ENCODE measurements around the gene PLA2G2F.

PLA2G2F gene

DNA sequence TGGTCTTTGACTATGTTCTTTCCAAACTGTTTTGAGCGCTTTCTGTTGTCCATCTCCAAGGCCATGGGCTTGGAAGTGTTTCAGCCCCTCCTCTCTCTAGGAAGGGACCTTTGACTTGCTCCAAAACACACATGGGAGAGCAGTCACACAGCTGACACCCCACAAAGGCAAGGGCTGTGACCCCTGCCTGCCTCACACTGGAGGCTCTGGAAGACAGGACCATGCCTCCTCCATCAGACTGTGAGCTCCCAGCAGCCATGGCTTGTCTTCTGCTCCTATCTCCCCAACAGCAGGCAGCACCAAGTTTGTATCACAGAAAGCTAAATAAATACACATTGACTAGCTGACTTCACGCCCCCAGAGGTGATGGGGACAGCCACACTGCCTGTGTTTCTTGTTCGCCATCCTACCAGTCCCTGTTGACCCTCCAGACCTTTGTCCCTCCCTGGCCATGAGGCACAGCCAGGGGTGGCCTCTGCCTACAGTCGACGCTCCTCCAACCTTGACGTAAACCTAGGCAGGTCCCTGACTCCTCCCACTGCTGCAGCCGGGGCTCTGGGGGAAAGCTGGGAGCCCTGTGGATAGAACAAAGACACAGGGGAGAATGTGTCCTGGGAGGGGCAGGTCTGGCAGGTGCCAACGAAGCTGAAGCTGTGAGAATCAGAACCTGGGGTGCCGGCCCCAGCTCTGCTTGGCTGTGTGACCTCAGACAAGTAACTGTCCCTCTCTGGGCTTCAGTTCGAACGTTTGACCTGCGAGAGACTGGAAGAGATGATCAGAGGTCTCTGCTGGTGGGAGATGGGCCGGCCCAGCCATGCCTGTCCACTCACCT, 4.8 kb downstream of the PLA2G2F start:
- no peak for DNase-seq

DNA sequence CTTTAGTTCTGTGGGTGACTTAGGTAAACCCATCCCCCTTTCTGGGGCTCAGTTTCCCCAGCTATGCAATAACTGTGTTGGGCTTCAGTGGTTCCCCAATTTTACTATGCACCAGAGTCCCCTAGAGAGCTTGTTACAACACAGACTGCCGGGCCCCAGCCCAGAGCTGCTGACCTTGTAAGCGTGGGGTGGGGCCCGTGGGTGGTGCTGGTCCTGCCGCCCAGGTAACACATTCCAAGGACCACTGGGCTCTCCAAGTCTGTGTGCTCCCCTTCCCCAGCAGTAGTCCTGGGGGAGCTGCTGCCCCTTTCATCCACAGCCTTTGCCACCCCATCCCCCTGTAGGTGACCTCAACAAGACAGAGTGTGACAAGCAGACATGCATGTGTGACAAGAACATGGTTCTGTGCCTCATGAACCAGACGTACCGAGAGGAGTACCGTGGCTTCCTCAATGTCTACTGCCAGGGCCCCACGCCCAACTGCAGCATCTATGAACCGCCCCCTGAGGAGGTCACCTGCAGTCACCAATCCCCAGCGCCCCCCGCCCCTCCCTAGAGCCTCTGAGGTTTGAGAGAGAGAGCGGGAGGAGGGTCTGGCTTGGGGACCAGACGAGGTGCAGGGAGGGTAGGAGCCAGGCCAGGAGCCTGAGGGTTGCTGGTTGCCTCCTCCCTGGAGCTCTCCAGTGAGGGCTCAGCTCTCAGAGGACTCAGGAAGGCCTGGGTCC, 8.9 kb downstream of the PLA2G2F start:
- no peak for DNase-seq

DNA sequence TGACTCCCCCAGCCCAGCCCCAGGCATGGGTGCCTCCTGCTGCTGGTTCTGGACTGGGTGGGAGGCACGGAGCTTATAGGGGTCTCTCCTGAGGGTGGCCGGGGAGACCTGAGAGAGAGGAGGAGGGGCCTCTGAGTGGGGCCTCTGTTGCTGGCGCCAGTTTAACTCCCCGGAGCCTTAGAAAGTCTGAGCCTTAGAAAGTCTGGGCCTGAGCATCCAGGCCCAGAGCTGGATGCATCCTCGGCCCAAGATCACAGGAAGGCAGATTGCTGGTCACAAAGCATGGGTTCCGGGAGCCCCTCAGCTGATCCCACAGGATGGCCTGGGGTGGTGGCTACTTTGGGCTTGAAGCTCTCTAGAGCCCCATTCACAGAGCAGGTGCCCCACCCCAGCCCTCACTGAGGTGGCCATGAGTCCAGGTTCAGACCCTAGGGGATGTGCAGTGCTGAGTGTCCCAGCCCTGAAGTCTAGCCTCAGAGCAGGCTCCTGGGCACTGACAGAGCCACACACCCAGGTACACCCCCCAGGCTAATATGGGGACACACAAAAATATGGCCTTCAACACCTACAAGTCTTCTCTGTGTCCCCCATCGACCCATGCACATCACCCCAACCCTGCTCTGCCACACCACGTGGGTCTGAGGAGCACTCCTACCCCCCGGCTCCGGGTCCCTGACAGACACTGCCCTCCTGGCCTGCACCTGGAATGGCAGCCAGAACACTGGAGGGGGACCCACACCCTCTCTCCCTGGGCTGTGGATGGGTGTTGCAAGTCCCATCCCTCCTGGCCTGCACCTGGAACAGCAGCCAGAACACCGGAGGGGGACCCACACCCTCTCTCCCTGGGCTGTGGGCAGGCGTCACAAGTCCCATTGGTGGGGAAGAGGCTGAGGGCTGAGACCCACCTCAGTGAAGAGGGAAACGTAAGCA, 9.7 kb downstream of the PLA2G2F start:
- no peak for DNase-seq

DNA sequence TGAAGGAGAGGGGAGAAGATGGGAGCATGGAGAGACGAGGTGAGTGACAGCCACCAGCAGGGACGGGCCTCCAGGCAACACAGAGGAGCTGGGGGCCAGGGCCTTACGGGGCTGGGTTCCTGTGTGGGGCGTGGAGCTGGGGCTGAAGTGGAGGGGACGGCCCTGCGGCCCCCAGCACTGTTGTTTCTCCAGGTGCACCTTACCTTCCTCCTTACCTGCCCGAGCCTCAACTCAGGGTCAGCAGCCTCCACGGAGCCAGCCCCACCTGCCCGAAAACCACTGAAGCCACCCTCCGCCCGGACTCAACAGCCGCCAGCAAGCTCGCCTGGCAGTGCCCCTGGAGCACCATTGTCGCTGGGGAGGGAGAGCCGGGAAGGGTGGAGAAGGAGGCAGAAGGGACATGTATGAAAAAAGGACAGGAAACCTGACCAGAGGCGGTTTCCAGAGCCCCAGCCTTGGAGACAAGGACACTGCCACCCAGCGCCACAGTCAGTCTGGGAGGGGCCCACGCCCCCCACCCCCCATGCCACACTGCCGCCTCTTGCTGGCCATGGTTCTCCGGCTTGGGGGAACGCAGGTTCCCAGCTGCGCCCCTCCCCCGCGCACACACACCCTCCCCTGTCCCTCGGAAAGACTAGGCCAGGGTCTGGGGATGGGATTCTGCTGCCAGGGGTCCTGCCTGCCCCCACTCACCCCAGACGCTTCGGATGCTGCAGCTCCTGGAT, 10.6 kb downstream of the PLA2G2F start:
- no peak for DNase-seq

DNA sequence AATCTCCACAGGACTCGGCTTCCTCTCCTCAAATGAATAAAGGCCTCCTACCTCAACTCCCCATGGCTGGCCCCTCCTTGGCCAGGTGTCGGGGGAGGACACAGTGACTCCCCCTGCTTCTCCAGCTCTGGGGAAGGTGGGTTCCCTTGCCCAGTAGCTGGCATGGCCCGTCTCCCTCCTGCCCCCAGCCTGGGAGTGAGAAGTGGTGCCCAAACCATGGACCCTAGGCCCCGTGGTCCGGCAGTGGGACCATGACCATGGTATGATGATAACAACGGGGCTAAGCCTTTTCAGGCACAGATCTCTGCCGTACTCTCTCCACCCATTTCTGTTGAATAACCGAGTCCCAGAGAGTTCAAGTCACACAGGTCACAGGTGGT, 11.2 kb downstream of the PLA2G2F start:
- no peak for DNase-seq

DNA sequence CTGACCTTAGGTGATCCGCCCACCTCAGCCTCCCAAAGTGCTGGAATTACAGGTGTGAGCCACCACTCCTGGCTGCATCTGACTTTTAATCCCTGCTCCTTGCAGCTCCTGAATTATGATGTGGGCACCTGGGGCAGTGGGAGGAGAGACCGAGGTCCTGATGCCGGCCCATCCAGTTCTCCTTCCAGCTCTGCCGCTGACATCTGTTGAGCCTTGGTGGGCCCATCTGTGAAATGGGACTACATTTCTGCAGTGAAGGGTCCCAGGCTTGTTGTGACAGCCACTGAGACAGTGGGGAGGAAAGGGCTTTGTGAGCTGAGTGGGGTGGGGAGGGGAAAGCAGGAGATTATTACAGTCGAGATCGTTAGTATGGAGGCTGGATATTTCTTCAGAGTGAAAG, 11.8 kb downstream of the PLA2G2F start:
- DNase-seq, result no peak

DNA sequence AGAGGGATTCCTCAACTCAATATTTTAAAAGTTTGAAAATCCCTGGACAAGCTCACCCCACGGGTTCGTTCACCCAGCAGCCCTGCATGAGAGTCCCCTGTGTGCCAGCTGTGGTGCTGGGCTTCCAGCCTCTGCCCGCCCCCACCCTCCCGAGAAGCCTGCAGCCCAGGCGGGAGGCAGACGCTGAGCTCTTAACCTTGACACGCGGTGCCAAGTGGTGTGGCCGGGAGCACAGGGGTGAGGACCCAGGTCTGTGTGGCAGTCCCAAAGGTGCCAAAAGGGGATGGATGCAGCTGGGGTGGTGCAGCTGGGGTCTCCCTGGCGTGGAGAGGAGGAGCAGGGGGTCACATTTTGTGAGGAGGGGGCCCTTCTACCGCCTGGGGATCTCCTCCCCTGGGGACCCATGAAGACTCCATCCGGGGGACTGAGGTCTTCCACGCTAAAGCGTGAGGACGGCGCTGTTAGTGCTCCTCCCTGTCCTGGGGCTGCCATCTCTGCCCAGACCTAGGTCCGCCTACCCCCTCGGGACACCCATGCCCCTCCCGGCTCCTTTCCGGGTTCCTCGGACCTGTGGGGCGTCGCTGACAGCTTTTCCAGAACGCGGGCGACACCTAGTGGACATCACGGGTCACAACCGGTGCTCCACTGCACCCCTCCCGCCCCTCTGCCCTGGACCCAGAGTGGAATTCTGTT, 12.9 kb downstream of the PLA2G2F start:
- peak; percentile 35 for DNase-seq

DNA sequence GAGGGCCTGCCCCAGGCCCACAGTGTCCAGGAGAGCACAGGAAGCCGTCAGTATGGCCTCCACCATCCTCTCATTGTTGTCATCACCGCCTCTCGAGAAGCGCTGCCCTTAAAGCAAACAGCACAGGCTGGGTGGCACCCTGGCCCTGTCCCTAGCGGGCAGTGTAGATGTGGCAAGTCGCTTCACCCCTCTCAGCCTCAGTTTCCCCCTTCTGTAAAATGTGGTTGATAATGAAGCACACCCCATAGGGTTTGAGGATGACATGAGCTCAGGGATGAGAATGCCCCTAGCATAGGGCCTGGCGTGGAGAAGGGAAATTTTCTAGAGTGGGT, 13.4 kb downstream of the PLA2G2F start:
- DNase-seq, result no peak

DNA sequence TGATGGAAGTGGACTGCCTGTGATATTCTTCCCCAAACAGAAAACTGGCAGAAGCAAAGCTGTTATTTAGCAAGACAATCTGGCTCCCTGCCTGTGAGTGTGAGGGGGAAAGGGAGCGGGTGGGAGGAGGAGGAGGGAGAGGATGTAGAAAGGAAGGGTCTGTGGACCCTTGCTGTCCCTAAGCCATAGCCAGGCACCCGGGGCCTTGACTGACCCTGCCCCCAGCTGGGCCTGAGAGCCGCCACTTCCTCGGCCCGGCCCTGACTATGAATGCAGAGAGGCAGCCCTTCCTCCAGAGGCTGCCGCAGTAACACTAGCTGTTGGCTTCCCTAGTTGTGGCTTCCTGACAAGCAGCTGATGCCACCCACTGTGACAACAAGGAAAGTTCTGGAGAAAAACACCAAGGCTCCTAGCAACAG, 13.9 kb downstream of the PLA2G2F start:
- DNase-seq, result no peak

DNA sequence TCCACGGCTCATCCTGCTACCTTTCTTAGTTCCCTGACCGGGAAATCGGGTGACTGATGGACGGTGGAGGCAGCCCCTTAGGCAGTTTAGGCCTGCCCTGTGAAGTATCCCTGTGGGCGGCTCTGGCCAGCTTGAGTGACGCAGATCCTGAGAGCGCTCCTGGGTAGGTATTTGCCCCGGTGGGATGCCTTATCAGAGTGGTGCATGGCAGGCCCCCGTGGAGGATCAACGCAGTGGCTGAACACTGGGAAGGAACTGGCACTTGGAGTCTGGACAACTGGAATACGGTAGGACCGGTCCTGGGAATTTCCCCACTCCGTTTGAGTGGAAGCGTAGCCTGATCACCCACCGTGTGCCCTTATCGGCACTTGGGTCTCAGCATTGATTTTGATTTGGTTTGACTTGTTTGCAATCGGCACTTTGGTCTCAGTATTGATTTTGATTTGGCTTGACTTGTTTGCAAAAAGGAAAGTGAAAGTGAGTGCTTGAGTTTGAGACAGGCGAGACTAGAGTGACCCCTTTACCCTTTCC, 15.2 kb downstream of the PLA2G2F start:
- DNase-seq, result no peak

DNA sequence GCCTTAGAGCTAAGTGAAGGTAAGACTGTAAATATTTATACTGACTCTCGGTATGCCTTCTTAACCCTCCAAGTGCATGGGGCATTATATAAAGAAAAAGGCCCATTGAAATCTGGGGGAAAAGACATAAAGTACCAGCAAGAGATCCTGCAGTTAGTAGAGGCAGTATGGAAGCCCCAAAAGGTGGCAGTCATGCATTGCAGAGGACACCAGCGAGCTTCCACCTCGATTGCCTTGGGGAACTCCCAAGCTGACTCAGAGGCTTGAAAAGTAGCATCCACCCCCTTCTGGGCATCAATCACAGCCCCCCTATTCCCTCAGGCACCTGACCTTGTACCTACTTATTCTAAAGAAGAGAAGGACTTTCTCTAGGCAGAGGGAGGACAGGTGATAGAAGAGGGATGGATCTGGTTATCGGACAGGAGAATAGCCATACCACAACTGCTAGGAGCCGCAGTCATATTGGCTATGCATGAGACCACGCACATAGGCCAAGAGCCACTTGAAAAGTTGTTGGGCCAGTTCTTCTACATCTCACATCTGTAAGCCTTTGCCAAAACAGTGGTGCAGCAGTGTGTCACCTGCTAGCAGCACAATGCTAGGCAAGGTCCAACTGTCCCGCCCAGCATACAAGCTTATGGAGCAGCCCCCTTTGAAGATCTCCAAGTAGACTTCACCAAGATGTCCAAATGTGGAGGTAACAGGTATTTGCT, 19.4 kb downstream of the PLA2G2F start:
- no peak for DNase-seq

DNA sequence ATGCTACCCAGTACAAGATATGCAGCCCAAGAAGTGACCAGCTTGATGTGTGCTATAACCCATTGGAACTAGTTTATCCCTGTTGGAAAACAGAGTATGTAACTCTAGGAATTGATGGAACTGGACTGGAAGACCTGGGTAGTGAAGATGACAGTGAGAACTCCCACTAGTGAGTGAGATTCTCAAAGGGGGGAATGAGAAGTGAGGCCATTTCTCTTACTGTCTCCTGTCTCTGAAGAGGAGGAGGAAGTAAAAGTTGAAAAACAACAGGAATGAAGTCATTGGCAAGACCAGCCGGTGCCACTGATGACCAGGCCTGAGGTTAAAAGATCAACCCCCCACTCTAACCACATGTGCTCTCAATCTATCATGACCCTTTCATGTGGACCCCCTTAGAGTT, 20.9 kb downstream of the PLA2G2F start:
- no peak for DNase-seq

DNA sequence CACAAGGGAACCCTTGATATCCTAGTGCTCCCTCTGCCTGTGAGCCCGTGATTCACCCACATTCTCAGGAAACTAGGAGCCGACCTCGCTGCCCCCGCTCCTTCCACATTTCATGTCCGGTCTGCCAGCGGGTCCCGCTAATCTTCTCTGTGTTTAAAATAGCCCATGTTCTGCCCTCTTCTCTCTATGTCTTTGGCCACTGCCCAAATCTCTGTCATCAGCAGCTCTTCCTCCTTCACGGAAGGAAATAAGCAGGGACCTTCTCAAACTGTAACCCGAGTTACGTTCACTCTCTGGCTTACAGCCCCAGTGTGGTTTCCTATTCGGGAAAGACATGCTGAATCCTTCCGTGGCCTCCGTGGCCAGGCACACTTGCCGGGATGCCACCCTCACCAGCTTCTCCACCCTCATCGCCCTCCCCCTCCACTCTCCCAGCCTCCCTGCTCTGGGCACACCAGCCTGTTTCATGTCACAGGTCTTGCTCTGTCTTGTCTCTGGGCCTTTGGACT, 25.6 kb downstream of the PLA2G2F start:
- no peak for DNase-seq

DNA sequence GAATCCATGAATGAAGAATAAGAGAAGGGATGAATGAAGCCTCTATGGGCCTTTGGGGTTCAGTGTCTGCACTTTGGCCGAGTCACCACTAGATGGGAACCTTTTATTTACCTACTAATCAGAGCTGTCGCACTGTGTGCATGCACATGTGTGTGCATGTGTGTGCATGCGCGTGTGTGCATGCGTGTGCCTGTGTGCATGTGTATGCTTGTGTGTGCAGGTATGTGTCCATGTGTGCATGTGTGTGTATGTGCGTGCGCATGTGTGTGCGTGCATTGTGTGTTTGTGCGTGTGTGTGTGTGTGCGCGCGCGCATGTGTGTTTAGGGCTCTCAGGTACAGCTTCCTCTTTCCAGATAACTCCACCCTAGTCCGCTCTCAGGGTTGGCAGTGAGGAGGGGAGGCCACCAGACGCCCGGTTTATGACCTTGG, 26.4 kb downstream of the PLA2G2F start:
- peak; percentile 2 for DNase-seq

DNA sequence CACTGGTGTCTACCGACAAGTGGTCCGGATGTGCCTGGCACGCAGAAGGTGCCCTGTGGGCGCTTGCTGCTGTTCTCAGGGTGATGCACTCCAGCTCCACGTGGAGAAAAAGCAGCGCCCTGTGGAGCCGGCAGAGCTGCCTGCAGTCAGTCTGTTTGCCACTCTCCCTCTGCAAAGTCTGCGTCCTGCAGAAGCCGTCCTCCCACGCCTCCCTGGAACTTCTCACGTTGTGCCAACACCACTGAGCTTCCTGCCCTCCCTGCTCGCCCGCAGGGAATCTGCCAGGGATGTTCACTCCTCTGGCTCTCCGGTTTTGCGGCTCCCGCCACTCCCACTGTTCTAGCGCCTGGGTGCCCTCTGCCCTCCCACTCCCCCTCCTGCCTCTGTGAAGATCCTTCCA, 26.9 kb downstream of the PLA2G2F start:
- no peak for DNase-seq

DNA sequence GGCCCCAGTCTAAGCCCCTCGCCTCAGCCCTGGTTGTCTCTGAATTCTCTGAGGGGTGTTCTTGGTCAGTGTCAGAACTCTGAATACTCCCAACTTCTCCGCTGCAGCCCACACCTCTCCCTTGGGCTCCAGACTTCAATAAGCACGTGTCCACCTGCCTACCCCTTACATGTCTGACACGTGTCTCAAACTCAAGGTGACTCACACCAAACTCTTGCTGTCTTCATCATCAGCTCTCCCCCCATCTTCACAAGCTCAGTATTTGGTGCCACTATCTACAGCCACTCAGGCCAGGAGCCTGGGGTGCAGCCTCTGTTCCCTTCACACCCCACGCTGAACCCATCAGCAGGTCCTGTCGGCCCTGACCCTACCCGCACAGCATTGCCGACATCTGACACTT, 28.0 kb downstream of the PLA2G2F start:
- DNase-seq, result no peak

DNA sequence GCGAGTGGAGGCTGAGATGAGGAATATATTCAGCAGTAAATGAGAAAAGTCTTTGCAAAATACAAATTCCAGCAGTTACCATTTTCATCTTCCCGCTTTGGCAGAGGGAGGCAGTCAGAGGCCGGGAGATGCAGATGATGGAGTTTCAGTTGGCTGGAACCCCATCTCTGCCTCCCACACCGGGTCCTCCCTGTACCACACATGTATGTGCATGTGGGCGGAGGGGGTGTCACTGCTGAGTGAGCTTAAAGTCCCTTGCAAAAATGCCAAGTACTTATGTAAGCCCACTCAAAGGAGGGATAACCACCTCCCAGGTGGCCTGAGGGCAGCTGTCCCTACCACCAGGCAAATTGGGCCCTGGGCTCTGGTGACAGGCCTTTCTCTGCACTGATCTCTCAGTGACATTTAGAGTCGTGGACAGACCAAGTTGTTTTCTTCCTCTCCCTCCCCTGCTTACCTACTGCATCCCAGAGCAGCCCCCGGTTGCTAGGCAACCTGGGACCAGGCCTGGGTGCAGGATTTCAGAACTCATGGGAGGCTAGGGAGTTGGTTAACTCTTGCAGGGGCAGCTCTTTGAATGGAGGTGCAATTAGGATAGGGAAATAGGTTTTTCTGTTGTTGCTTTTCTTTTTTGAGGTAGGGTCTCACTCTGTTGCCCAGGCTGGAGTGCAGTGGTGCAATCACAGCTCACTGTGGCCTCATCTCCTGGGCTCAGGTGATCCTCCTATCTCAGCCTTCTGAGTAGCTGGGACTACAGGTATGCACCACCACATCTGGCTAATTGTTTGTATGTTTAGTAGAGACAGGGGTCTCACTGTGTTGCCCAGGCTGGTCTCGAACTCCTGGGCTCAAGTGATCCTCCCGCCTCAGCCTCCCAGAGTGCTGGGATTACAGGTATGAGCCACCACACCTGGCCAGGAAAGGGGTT, 29.7 kb downstream of the PLA2G2F start:
- DNase-seq, result no peak

DNA sequence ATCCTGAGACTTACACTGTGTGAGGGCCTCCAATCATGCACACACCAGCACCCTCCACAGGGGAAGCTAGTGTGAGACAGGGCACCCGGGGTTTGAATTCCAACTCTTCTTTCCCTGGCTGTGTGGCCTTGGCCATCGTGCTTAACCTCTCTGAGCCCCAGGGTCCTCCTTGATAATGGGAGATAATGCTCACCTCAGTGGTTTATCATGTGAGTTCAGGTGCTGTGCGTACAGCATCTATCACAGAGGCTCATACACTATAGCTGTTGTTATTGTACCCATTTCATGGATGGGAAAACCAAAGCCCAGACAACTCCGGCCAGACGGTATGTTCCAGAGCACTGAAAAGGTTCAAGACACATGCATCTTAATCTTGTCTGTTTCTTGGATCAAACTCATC, 30.8 kb downstream of the PLA2G2F start:
- no peak for DNase-seq

DNA sequence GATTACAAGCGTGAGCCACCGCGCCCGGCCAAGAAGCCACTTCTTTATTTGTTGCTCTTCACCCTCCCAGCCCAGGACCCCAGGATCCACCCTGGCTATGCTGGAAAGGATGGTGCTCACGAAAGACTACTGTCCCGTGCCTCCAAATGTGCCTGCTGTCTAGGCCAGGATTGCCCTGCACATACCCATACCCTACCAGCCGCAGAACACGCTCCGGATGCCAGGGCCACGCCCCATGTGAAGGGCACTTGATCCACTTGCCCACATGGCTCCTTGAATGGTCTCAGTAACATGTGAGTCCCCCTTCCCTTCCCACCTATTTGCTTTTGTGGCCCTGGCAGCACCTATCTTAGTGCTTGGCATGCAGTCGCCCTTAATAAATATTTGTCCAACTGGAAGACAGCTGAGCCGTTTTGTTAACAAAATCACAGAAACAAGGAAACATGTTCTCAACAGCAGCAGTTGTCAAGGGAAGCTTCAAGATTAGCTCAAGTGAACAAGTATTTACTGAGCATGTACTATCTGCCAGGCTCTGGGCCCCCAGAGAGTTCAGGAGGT, 33.0 kb downstream of the PLA2G2F start:
- DNase-seq, result no peak

Measured in NCI-H1694 treated with DMSO at 0.1 percent for 48 hours (cell line).